Suprapubic skin (tissue), 4 donors: Measurements from ENCODE around the gene C15orf61. TPM values are rescaled to one million over a fixed set of nuclear protein-coding genes. Genes with fewer than 3 reads are reported as not detected.

Source experiments
- DNase-seq, 2 donors: peaks; one replicate each; pipeline ENCODE4 v3.0.0-alpha.2; 2019; ENCODE audit warnings: low spot score in 2 of 2
- H3K27ac ChIP-seq: fragments of 200-600 bp; sonication (generic); one replicate; pipeline ENCODE4 v1.5.1; 2019
- H3K27me3 ChIP-seq: fragments of 200-600 bp; sonication (generic); one replicate; pipeline ENCODE4 v1.5.1; 2019
- H3K36me3 ChIP-seq: fragments of 200-600 bp; sonication (generic); one replicate; pipeline ENCODE4 v1.5.1; 2019
- H3K4me1 ChIP-seq: fragments of 200-600 bp; sonication (generic); one replicate; pipeline ENCODE4 v1.5.1; 2019
- H3K4me3 ChIP-seq: fragments of 200-600 bp; sonication (generic); one replicate; pipeline ENCODE4 v1.5.1; 2019; ENCODE audit warnings: mild to moderate bottlenecking
- H3K9me3 ChIP-seq: fragments of 200-600 bp; sonication (generic); one replicate; pipeline ENCODE4 v1.5.1; 2019
- EP300 ChIP-seq: sonication (generic); formaldehyde crosslinking; IDR thresholded peaks from one replicate; pipeline ENCODE4 v1.6.1; 2017; ENCODE audit warnings: antibody characterized with exemption
- POLR2A ChIP-seq, 2 donors: fragments of 450-650 bp; IDR thresholded peaks; one replicate each; pipeline ENCODE4 v1.6.1; 2017; ENCODE audit warnings: antibody characterized with exemption in 2 of 2, mild to moderate bottlenecking in 2 of 2, moderate library complexity in 2 of 2
- POLR2AphosphoS5 ChIP-seq, 3 donors: sonication (generic); formaldehyde crosslinking; IDR thresholded peaks; one replicate each; pipeline ENCODE4 v1.6.1; 2017; ENCODE audit warnings: antibody characterized with exemption in 3 of 3
- WGBS: methylation state at CpG from one replicate; pipeline ENCODE4 v1.1.5; 2018; 5-methylcytosine and 5-hydroxymethylcytosine counted together
- total RNA-seq, 4 donors: library from RNA; depleted of rRNA; stranded (reverse); fragments of >200 nt; gene quantifications; one replicate each; pipeline ENCODE4 v1.1.0, GENCODE V29; 2016
- TF ChIP-seq, protein P1 (sequence below), 2 donors: fragments of 200-600 bp in 1 of 2; fragments of 450-650 bp in 1 of 2; sonication (generic) in 1 of 2; IDR thresholded peaks; one replicate each; pipeline ENCODE4 v1.5.1; 2016 to 2019; ENCODE audit warnings: antibody characterized with exemption in 2 of 2, mild to moderate bottlenecking in 1 of 2, moderate library complexity in 1 of 2

Gene C15orf61
- 10 to 100 TPM; 12.8 to 23.6 (median 16.8) TPM for total RNA-seq

DNA sequence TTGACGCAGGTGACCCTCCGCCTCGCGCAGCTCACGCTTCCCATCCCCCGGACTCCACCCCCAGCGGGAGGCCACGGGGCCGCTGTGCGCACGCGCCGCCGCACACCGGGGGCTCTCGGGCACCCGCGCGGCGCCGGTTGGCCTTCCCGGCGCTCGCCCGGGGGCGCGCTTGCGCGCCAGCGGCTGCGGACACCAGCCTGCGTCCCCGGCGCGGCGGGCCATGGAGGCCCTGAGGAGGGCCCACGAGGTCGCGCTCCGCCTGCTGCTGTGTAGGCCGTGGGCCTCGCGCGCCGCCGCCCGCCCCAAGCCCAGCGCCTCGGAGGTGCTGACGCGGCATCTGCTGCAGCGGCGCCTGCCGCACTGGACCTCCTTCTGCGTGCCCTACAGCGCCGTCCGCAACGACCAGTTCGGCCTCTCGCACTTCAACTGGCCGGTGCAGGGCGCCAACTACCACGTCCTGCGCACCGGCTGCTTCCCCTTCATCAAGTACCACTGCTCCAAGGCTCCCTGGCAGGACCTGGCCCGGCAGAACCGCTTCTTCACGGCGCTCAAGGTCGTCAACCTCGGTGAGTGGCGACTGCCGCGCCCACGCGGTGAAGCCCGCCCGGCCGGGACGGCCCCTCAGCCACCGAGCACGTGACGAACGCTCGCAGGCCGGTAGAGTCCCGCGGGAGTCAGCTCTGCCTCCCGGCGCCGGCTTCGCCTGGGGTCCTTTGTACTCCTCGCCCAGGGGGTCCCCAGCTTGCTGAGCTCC, at the start of gene C15orf61:
Gene C15orf61 (plus strand): TSS at position 103 of the 754 bp plus-strand sequence. CDS start 118 bp downstream, at position 221.
- DNase-seq, result peak; percentile 86 to 91
- 0% methylated on average over 20 of the region's 94 CpGs for WGBS
- TF ChIP-seq, protein P1, sequence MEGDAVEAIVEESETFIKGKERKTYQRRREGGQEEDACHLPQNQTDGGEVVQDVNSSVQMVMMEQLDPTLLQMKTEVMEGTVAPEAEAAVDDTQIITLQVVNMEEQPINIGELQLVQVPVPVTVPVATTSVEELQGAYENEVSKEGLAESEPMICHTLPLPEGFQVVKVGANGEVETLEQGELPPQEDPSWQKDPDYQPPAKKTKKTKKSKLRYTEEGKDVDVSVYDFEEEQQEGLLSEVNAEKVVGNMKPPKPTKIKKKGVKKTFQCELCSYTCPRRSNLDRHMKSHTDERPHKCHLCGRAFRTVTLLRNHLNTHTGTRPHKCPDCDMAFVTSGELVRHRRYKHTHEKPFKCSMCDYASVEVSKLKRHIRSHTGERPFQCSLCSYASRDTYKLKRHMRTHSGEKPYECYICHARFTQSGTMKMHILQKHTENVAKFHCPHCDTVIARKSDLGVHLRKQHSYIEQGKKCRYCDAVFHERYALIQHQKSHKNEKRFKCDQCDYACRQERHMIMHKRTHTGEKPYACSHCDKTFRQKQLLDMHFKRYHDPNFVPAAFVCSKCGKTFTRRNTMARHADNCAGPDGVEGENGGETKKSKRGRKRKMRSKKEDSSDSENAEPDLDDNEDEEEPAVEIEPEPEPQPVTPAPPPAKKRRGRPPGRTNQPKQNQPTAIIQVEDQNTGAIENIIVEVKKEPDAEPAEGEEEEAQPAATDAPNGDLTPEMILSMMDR (IDR thresholded peaks at IDR 0.05), result no peak
- TF ChIP-seq POLR2AphosphoS5 (IDR thresholded peaks at IDR 0.05) (peak in 2 of 3 donors; percentile 63 to 74), POLR2A (IDR thresholded peaks at IDR 0.05) (peak in 1 of 2 donors; percentile 76)
- H3K36me3 ChIP-seq, result peaks cover 7% of the 10 kb centered on the region
- H3K9me3 ChIP-seq, result no peaks in the 10 kb centered on the region
- H3K4me3 ChIP-seq, result peak within 1 kb of the TSS; percentile 70
- H3K4me1 ChIP-seq, result peaks cover 38% of the 10 kb centered on the region
- peak within 1 kb of the TSS; percentile 98 for H3K27ac ChIP-seq
- no peaks in the 10 kb centered on the region for H3K27me3 ChIP-seq

DNA sequence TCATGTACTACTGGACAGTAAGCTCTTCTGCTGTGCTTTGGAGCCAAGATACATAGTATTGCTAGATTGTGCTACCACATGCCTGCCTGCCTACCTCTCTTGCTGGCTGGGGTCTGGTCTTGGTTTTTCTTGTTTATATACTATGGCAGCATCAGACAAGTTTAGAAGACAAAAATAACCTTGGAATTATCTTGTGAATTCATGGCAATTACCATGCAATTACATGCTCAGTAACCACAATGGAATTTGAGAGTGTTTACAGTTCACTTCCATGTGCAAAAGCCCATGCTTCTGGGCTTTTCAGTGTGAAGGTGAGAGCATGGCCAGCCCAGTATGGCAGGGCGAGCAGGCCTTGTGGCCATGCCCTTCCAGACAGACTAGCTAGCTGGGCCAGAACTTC, 48.0 kb upstream of the C15orf61 start:
- Histone ChIP-seq H3K9me3 (no peaks in the 10 kb centered on the region), H3K4me3 (no peak overlapping the region), H3K27ac (no peak overlapping the region), H3K4me1 (peaks cover 12% of the 10 kb centered on the region), H3K27me3 (no peaks in the 10 kb centered on the region), H3K36me3 (no peaks in the 10 kb centered on the region)
- DNase-seq, result no peak
- 71% methylated on average over 1 of the region's 1 CpG for WGBS
- no peak for TF ChIP-seq EP300
- TF ChIP-seq POLR2A (IDR thresholded peaks at IDR 0.05), result no peak
- no peak for TF ChIP-seq POLR2AphosphoS5 (IDR thresholded peaks at IDR 0.05)

GRCh38 chr15:67474405-67475110, 46.4 kb upstream of the C15orf61 start:
- DNase-seq, result no peak
- Histone ChIP-seq H3K36me3 (no peaks in the 10 kb centered on the region), H3K27ac (no peak overlapping the region), H3K27me3 (no peaks in the 10 kb centered on the region), H3K4me1 (peaks cover 6% of the 10 kb centered on the region), H3K4me3 (no peak overlapping the region), H3K9me3 (no peaks in the 10 kb centered on the region)
- WGBS, result 78% methylated on average over 5 of the region's 5 CpGs
- TF ChIP-seq, protein P1 (IDR thresholded peaks at IDR 0.05), result no peak
- TF ChIP-seq POLR2A (IDR thresholded peaks at IDR 0.05), result no peak
- no peak for TF ChIP-seq EP300
- no peak for TF ChIP-seq POLR2AphosphoS5 (IDR thresholded peaks at IDR 0.05)

- H3K4me1 ChIP-seq, result no peaks in the 10 kb centered on the region
- H3K4me3 ChIP-seq, result peak overlapping the region; percentile 17
- H3K36me3 ChIP-seq, result no peaks in the 10 kb centered on the region
- no peak for DNase-seq
- TF ChIP-seq, protein P1 (IDR thresholded peaks at IDR 0.05), result no peak
- TF ChIP-seq POLR2A (IDR thresholded peaks at IDR 0.05), result no peak
- no peak for TF ChIP-seq EP300
- no peak for TF ChIP-seq POLR2AphosphoS5 (IDR thresholded peaks at IDR 0.05)
- H3K27ac ChIP-seq, result peak overlapping the region; percentile 54
- WGBS, result 58% methylated on average over 5 of the region's 5 CpGs
- H3K9me3 ChIP-seq, result no peaks in the 10 kb centered on the region
- no peaks in the 10 kb centered on the region for H3K27me3 ChIP-seq
These were observed 41.0 kb upstream of the C15orf61 start for GRCh38 chr15:67479781-67480505.

DNA sequence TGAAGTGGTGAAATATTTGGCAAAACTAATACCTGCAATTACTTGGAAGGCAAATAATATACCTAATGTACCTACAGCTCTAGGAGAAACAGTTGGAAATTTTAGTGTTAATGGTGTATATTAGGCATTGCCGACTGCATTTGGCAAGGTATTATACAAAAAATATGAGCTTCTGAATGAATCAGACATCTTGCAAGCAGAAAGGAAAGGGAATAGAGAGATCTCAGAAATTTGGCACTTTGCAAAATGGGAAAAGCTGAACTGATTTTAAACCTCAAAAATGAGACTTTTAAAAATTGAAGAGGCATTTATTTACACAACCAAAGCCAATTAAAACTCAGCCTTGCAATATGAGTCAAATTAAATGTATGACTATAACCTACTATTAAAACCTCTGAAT, 40.2 kb upstream of the C15orf61 start:
- no peaks in the 10 kb centered on the region for H3K4me1 ChIP-seq
- 61% methylated on average over 1 of the region's 1 CpG for WGBS
- TF ChIP-seq POLR2A (IDR thresholded peaks at IDR 0.05) (no peak), POLR2AphosphoS5 (IDR thresholded peaks at IDR 0.05) (no peak), EP300 (no peak)
- TF ChIP-seq, protein P1 (IDR thresholded peaks at IDR 0.05), result no peak
- no peaks in the 10 kb centered on the region for H3K27me3 ChIP-seq
- no peaks in the 10 kb centered on the region for H3K36me3 ChIP-seq
- H3K9me3 ChIP-seq, result no peaks in the 10 kb centered on the region
- no peak overlapping the region for H3K4me3 ChIP-seq
- H3K27ac ChIP-seq, result no peak overlapping the region
- no peak for DNase-seq
